Adrenal gland (tissue), 5 donors: ENCODE results near the gene SRSF12.

Source experiments
- POLR2A ChIP-seq, 2 donors: fragments of 450-650 bp; IDR thresholded peaks; one replicate each; pipeline ENCODE4 v1.6.1; 2017; ENCODE audit warnings: antibody characterized with exemption in 2 of 2, mild to moderate bottlenecking in 2 of 2, moderate library complexity in 1 of 2
- TF ChIP-seq, protein P1 (sequence below), 6 experiments: fragments of 450-650 bp in 4 of 6; fragments of 200-600 bp in 2 of 6; sonication (generic) in 1 of 6; IDR thresholded peaks; 1 replicate in 5 of 6; 2 replicates in 1 of 6; pipeline versions ENCODE4 v1.5.1 to v1.8.0; 2016 to 2021; ENCODE audit warnings: antibody characterized with exemption in 6 of 6, mild to moderate bottlenecking in 2 of 6, moderate library complexity in 1 of 6
- donor health status: DM: no; HTN: no; CAD: no.

DNA sequence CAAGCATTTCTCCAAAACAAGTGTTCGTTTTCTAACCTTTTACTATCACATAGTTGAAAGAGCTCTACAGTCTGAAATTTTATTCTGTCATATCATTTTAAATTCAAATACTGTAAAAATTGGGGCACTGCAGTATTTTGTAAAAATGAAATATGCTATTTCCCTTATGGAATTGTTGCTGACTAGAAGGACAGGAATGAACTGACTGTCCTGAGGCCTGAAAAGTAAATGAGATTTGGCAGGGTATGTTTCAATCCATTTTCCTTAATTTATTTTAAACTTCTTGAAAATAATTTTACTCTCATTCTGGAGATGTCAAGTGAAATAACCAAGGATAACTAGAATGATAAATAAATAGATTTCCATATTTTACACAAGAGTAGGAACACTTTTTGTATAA is 49.2 kb downstream of the SRSF12 start:
- TF ChIP-seq, protein P1, sequence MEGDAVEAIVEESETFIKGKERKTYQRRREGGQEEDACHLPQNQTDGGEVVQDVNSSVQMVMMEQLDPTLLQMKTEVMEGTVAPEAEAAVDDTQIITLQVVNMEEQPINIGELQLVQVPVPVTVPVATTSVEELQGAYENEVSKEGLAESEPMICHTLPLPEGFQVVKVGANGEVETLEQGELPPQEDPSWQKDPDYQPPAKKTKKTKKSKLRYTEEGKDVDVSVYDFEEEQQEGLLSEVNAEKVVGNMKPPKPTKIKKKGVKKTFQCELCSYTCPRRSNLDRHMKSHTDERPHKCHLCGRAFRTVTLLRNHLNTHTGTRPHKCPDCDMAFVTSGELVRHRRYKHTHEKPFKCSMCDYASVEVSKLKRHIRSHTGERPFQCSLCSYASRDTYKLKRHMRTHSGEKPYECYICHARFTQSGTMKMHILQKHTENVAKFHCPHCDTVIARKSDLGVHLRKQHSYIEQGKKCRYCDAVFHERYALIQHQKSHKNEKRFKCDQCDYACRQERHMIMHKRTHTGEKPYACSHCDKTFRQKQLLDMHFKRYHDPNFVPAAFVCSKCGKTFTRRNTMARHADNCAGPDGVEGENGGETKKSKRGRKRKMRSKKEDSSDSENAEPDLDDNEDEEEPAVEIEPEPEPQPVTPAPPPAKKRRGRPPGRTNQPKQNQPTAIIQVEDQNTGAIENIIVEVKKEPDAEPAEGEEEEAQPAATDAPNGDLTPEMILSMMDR (IDR thresholded peaks at IDR 0.05), result no peak
- TF ChIP-seq POLR2A (IDR thresholded peaks at IDR 0.05), result no peak
